HG03139 (cell line): Measurements from ENCODE around the gene TMC1.
A peak's percentile ranks its signal among the peaks of the same experiment; 100 is the strongest.

ENCODE experiments used
- ATAC-seq: cut with Tn5 transposase; IDR thresholded peaks from one replicate; pipeline ENCODE4 v1.9.1; 2021; ENCODE audit not compliant: unreplicated experiment

Gene TMC1

DNA sequence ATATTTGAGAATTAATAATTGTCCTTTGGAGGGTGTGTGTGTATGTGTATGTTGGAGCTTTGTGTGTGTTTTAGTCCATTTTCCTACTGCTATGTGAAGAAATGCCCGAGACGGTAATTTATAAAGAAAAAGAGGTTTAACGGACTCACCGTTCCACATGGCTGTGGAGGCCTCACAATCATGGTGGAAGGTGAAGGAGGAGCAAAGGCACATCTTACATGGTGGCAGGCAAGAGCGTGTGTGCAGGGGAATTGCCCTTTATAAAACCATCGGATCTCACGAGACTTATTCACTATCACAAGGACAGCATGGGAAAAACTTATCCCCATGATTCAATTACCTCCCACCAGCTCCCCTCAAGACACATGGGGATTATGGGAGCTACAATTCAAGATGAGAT lies 44.1 kb downstream of the TMC1 start:
- no peak for ATAC-seq

DNA sequence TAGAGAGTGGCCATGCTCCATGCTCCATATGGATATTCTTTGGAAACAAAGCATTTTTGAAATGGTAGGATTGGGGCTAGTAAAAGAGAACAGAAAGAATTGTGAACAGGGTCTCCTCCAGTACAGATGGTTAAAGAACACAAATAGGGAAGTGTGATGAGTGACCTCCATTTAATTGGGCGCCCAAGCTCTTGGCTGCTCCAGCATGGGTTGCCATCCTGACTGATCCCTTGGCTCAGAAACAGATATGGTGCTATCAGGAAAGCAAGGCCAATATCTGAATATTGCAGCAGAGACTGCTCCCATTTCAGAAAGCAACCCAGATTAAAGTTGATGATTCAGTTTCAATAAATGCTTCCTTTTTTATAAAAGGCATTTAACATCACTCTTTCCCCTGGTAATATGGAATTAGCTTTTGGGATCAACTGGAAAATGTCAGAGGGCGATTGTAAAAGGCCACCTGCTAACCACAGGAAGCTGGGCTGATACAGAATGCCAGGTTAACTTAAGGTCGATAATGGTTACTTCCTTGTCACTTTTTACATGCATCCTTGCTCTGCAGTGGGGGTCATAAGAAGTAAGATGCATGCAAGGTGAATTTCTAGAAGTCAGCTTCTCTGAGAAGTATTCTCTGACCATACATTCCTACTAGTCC lies 52.9 kb downstream of the TMC1 start:
- ATAC-seq = no peak

DNA sequence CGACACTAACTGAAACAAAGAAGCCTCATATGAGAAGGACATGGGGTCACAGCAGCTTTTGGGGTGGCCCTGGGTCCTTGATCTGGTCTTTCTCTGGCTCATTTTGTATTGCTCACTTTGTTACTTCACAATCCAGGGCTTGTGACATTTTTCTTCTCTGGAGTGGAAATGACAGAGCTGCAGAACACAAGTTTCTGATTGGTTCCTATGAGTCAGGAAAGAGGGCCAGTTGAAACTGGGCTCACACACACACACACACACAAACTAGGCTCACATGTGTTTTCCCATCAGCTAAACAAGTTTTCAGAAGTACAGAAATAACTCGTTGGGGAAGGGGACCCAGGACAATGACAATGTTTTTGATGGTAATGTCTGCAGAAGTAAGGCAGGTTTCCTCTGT lies 54.3 kb downstream of the TMC1 start:
- ATAC-seq = no peak

DNA sequence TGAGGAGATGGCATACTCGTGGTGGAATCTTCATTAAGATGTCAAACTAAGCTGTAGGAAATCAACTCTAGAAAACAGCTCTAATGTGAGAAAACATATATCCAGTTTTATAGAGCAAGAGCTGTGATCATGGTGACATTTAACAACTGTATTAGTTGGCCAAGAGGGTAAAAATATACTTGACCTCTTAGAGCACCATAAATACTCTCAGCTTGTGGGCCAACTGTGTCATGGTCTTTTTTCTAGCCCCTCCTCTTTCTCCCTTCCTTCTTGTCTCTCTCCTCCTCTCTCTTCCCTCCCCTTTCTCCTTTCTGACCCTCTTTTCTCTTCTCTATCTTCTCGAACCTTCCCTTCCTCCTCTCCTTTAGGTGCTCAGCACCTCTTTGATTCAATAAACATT lies 54.7 kb downstream of the TMC1 start:
- no peak for ATAC-seq

DNA sequence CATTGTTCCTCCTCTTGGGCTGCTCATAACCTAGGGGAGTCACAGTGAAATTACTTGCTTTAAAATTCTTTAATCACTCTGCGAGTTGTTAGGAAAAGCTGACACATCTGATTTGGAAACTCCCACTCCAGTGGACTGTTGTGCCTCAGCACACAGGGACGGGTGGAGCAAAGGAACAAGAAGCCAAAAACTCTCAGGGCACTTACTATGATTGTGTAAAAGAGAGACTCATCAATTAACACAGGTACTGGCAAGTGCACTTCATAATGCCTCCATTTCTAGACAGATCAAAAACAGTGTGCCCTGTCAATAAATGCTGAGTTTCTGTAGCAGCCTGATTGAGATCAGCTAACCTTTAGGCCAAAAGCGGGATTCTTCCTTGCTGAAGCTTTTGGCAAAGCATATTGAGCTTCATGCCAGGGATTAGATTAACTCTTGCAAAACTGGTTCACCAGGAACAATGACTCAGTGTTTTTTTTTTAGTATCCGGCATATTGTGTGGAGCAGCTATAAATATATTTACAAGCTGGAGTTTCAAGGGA lies 55.9 kb downstream of the TMC1 start:
- no peak for ATAC-seq

DNA sequence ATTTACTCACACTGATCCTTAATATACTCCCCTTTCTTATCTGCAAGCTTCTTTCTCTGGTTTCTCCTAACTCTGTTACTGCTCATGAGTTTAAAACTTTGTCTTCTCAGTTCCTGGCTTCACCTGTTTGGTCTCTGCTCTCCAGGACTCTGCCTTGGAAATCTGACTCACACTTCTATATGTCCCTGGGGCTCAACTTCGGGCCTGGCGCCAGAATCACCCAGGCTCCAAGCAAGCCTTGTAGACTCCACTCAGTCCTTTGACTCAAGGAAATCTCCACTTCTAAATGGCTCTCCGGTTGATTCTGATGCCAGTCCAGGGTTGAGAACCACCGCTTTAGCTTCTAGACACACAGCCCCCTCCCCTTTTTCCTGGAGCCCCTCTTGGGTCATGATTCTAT lies 57.8 kb downstream of the TMC1 start:
- no peak for ATAC-seq

DNA sequence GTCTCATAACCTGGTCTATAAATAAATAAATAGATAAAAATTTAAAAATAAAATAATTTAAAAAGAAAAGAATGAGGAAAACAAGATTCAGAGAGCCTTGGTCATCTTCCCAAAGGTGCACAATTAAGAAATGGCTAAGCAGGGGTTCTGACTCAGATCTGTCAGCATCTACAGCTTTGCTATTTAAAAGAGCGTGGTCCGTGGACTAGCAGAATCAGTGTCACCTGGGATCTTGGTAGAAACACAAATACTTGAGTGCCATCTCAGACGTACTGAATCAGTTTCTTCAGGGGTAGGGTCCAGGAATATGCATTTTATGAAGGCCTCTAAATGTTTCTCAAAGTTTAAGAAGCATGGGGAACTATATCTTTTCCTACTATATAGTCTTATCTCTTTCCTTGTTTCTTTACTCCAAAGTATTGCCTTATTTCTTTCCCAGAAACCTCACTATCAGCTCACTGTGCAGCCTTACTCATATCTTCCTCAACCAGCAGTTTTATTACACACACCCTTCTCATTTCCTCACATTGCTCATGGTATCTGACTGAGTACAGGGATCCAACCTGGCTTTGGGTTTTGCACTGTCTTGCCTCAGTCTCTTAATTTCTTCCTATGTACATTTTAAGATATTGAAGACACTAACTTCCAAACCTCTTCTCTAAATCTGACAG lies 58.6 kb downstream of the TMC1 start:
- ATAC-seq = no peak

DNA sequence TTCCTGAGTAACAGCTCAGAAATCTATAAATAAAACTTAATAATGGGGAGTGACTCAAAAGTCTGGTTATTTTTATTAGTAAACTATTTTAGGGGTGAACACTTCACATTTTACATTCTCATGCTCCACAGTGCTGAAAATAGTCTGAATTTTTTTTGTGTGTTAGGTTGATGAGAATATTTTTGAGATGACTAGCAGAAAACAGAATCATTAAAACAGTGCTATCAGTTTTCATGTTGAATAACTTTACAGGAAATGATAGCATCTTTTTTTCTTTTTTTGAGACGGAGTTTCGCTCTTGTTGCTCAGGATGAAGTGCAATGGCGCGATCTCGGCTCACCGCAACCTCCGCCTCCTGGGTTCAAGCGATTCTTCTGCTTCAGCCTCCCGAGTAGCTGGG lies 60.3 kb downstream of the TMC1 start:
- no peak for ATAC-seq

DNA sequence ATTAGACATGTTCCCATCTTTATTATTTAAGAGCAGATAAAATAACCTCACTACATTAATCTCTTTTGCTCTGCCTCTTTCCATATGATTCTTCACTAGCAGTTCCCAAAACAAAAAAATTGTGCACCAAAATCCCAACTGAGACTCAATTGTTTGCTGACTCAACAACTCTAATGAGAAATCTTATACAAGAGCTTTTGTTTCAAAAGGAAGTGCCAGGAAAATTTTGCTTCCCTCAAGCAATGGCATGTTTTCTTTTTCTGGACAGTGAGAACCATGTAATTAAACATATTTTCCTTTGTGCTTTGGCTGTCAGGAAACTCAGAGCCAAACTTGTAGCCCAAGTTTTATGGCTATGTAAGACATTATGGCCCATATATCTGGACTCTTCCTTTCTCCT lies 62.0 kb downstream of the TMC1 start:
- ATAC-seq = no peak

DNA sequence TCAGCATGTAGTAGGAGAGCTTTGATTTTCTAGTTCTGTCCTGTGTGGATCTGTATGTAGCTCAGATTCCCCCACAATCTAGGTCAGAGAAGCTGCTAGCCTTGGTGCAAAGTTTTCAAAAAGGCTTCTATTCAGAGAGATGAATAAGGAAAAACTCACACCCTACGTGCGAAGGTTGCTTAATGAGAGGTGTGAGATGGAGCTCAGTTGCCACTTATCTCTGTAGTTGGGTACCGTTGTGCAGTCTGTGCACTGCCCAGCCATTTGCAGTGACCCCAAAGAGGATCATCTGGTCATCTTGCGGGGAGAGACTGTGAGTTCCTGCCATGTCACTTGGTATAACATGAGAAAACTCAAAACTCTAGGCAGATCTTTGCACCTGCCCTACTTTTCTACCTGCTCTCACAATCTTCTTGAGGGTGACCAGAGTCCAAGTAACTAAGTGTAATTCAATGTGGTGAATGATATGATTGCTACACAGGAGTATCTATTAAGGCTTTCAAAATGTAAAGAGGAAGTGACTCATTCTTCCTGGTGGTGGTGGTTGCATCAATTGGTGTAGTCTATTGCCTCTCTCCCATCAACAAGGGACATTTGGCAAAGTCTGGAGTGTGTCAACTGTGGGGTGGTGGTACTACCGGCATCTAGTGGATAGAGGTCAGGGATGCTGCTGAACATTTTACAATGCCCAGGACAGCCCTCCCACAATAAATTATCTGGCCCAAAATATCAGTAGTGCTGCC lies 65.2 kb downstream of the TMC1 start:
- no peak for ATAC-seq

DNA sequence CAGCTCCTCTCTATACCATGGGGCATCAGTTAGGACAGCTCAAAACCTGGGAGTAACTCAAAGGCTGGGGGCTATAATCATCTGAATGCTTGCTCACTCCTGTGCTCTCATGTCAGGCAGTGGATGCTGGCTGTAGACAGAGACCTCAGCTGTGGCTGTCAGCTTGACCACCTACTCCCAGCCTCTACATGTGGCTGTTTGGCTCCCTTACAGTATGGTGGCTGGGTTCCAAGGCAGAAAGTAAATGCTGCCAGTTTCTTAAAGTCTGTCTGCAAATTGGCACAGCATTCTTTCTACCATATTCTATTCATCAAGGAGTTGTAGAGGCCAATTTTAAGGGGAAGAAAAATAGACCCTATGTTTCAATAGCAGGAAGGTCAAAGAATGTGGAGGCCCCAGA lies 66.9 kb downstream of the TMC1 start:
- no peak for ATAC-seq

DNA sequence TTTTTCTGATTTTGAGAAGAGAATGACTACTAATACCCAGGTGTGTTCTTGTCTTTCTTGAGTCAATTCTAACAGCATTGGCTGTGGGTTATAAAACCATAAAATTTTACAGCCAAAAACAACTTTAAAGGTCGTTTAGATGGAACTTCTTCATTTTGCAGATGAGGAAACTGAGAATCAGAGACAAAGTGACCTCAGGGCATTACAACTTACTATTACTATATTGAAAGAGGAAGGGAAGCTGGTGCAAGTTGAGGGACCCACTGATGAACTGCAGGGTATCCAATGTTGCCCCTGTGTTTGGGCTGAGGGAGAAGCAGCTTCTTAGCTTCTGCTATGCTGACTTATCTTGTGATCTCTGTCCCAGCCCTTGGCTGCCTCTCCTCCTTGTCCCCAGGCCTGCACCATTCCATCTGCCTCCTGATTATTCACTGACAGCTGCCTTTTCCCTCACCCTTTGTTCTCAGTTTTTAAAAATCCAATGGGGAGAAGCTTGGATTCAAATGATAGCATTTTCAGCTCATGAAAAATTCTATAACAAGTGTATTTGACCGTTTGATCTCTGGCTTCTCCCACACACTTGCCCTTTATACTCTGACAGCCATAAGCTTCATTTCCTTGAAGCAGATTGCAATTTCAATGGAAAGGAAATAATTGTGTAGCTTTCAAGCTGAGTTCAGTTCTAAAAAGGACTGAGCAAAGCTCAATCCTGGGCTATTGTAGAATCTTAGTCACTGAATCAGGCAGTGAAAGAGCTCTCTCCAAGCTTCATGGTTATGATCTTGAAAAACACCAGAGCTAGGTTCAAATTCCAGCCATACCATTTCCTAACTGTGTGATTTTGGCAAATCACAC lies 68.5 kb downstream of the TMC1 start:
- ATAC-seq = no peak

DNA sequence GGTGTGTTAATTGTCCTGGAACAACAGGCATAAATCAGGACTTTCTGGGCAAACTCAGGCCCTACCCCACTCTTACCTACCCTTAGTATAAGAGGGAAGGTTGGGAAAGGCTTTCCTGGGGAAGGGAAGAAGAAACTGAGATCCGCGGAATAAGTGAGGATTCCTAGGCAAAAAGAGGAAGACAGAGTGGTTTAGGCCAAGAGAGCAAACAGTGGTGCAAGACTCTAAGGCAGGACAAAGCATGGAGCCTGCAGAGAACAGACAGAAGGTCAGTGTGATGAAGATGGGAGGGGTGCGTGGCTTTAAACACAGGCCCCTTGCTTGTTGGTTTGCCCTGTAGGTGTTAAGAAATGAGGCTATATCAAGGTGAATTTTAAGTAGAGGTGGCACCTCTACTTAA lies 69.4 kb downstream of the TMC1 start:
- ATAC-seq = no peak

DNA sequence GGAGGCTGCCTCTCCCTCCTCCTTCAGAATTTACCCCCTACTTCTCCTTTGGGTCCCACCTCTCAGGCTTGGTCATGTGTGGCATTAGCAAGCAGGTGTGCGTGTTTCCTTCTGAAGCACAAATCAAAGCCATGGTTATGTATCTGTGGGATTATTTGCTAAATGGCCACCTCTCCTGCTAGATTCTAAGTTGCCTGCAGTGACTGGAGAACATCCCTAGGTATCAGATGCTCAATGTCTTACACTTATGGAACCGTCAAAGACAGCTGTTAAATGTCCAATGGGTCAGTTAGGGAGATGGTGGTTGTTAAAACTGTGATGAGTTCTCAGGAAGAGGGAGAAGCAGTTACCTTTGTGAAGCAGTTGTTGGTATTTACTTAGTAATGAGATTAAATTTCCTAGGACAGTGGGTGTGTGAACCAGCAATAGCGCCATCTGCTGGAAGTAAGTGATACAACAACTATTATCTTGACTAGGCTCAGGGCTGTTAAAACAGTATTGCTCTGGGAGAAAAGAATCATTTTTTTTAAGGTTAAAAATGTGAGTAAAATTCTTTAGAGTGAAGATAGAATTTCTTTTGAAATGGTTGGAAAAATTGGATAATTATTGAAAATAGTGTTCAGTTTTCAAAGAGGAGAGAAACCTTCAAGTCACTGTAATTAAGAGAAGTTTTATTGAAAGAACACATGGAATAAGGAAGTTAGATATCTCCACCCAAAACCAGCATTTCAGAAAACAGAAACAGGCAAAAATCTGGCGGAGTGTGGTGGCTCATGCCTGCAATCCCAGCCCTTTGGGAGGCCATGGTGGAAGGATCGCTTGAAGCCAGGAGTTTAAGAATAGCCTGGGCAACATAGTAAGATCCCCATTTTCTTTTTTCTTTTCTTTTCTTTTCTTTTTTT lies 71.3 kb downstream of the TMC1 start:
- ATAC-seq = peak; percentile 62

DNA sequence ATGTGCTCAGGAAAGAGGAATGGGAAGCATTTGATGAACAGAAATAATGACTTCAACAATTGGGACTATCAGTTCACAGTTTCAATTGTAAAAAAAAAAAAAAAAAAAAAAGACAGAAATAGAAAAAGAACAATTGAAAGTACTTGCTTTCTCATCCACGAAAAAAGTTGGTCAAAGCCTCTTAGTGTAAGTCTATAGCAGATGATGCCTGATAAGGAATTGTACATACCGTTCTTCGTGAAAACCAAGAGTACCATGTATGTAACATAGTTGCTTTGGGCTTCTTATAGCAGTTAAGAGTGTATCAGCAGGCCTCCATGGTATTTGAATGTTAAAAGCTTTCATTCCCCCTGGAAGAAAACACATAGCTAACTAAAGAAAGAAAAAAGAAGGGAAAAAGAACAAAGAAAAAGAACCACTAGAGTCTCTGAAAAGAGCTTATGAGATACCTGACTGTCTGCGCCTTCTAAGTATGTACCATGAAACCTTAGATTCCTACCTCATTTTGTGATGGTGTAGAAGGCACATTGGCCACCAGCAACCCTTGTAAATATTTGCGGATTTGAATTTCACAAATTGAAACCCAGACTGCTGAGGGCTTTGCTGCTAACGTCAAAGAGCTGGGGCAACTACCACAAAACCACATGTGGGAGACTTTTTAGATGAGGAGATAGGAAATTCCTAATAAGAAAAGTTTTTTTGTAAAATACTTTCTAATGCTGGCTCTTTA lies 75.2 kb downstream of the TMC1 start:
- no peak for ATAC-seq

DNA sequence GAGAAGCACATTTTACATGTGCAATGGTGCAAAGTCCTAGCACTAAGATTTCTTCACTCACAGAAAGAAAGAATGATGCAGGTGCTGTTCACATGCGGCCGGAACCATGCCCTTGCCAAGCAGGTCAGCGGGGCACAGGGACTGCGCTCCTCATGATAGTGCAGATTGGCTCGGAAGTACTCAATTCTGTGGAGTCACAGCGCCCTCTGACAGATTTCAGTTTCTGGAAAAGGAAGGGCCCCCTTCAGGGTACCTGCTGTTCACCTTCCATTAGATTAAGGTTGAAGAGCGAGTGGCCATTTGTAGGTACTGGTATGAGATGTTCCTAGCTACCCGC lies 75.7 kb downstream of the TMC1 start:
- ATAC-seq = no peak

DNA sequence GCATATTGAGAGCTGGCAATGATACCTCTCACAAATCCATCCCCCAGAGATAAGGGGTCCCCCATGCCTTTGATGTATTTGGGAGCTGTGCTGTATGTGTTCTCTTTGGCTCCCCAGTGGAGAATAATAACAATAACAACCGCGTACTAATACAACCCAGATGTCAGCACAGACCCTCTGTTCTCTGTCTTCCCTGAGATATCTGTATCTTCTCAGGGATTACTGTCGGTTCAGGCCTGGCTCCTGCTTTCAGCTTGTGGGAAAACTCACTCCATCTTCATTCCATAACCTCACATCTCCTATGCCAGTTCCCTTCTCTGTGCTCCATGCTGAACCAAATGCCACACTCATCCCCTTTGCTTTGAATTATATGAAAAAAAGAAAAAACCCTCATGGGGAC lies 76.2 kb downstream of the TMC1 start:
- no peak for ATAC-seq

DNA sequence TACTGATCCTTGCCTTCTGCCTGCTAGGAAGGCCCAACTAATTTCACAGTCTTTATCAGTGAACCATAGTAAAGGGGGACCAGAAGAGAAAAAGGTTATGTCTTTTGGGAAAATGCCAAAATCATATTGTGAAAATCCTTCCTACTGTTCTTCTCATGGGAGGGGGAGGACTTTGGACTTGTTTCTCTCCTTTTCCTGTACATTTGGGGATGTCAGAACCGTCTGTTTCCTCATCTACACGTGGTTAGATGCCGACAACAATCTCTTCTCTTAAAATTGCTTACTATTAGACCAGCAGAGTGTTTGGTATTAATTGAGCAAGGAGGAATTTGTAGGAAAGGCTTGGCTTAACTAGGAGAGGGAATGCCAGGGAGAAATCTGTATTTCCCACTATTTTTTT lies 77.2 kb downstream of the TMC1 start:
- ATAC-seq = no peak

DNA sequence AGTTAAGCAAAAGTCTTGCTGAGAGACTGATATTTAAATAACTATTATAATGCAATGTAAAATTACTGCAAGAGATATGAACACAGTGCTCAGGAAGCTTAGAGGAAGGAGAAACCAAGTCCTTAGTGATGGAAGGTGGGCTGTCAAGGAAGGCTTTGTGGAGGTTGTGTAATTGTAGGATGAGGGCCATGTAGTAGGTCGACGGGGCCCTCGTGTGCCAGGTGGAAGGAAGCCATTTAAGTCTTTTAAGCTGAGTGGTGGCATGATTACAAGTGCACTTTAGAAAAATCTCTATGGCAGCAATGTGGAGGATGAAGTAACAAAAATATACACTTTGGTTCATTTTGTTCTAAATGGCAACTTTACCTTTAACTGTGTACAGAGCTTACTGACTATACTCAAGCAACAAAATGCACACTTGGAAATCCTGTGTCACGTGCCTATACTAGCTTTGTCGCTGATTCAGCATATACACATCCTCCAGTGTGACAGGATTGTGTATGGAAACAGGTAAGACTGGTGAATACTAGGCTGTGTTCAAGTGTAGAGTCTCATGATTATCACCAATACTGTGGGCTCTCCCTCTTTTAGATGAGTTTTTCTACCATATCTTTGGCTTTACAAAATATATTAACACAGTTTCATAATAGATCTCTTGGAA lies 78.6 kb downstream of the TMC1 start:
- no peak for ATAC-seq
